ENCODE data around the gene CTNND2. TPM values are rescaled to one million over a fixed set of nuclear protein-coding genes. Genes with fewer than 3 reads are reported as not detected.

Gene CTNND2
- total and polyA plus RNA-seq, 4 donors: 0.30 to 2.2 (median 0.71) TPM

GRCh38 chr5:11903614-11904264, 507 bp downstream of the CTNND2 start:
- DNase-seq: peak; percentile 4 to 47 (median 42)
- Histone ChIP-seq H3K4me3 (no peak overlapping the region), H3K9me3 (ENCODE audit: control insufficient read depth in 4 of 4, insufficient read depth in 3 of 4, low read length in 3 of 4) (peaks cover 0 to 3% (median 0%) of the 10 kb centered on the region in 4 donors), H3K27me3 (ENCODE audit: control insufficient read depth in 3 of 3, insufficient read depth in 3 of 3, low read length in 2 of 3) (peaks cover 5 to 48% (median 26%) of the 10 kb centered on the region in 3 donors), H3K9ac (ENCODE audit: insufficient read depth in 1 of 2, low read length in 2 of 2) (no peak overlapping the region), H3K27ac (ENCODE audit: low read depth in 1 of 2, low read length in 1 of 2) (peak overlapping the region in 1 of 2 donors; percentile 79), H3K4me1 (ENCODE audit: control insufficient read depth in 5 of 5, insufficient read depth in 5 of 5, low read length in 5 of 5) (peaks cover 0 to 9% (median 0%) of the 10 kb centered on the region in 5 donors), H3K36me3 (ENCODE audit: control insufficient read depth in 4 of 4, insufficient read depth in 4 of 4, low read length in 4 of 4) (no peaks in the 10 kb centered on the region)
- WGBS, 2 donors: 0 to 2% methylated on average over 37 to 97 of the region's 97 CpGs
- no peak for TF ChIP-seq CTCF (IDR thresholded peaks at IDR 0.05; ENCODE audit: control extremely low read depth, extremely low read depth)
- ATAC-seq (ENCODE audit: insufficient read depth, low FRiP score): peak; percentile 9

GRCh38 chr5:11903121-11903613, 1.1 kb downstream of the CTNND2 start:
- Histone ChIP-seq H3K4me1 (ENCODE audit: control insufficient read depth in 5 of 5, insufficient read depth in 5 of 5, low read length in 5 of 5) (peaks cover 0 to 9% (median 0%) of the 10 kb centered on the region in 5 donors), H3K27ac (ENCODE audit: low read depth in 1 of 2, low read length in 1 of 2) (peak overlapping the region in 1 of 2 donors; percentile 79), H3K36me3 (ENCODE audit: control insufficient read depth in 4 of 4, insufficient read depth in 4 of 4, low read length in 4 of 4) (no peaks in the 10 kb centered on the region), H3K9me3 (ENCODE audit: control insufficient read depth in 4 of 4, insufficient read depth in 3 of 4, low read length in 3 of 4) (peaks cover 0 to 3% (median 0%) of the 10 kb centered on the region in 4 donors), H3K4me3 (no peak overlapping the region), H3K9ac (ENCODE audit: insufficient read depth in 1 of 2, low read length in 2 of 2) (no peak overlapping the region), H3K27me3 (ENCODE audit: control insufficient read depth in 3 of 3, insufficient read depth in 3 of 3, low read length in 2 of 3) (peaks cover 5 to 48% (median 26%) of the 10 kb centered on the region in 3 donors)
- ATAC-seq (ENCODE audit: insufficient read depth, low FRiP score): no peak
- WGBS, 2 donors: 4 to 5% methylated on average over 23 of the region's 23 CpGs
- peak; percentile 3 to 14 (median 11) for DNase-seq
- no peak for TF ChIP-seq CTCF (IDR thresholded peaks at IDR 0.05; ENCODE audit: control extremely low read depth, extremely low read depth)

- Histone ChIP-seq H3K4me1 (ENCODE audit: control insufficient read depth in 5 of 5, insufficient read depth in 5 of 5, low read length in 5 of 5) (peaks cover 0 to 9% (median 0%) of the 10 kb centered on the region in 5 donors), H3K9me3 (ENCODE audit: control insufficient read depth in 4 of 4, insufficient read depth in 3 of 4, low read length in 3 of 4) (peaks cover 0 to 3% (median 0%) of the 10 kb centered on the region in 4 donors), H3K9ac (ENCODE audit: insufficient read depth in 1 of 2, low read length in 2 of 2) (no peak overlapping the region), H3K27me3 (ENCODE audit: control insufficient read depth in 3 of 3, insufficient read depth in 3 of 3, low read length in 2 of 3) (peaks cover 5 to 44% (median 26%) of the 10 kb centered on the region in 3 donors), H3K4me3 (no peak overlapping the region), H3K36me3 (ENCODE audit: control insufficient read depth in 4 of 4, insufficient read depth in 4 of 4, low read length in 4 of 4) (no peaks in the 10 kb centered on the region), H3K27ac (ENCODE audit: low read depth in 1 of 2, low read length in 1 of 2) (peak overlapping the region in 1 of 2 donors; percentile 5)
- no peak for ATAC-seq (ENCODE audit: insufficient read depth, low FRiP score)
- WGBS, 2 donors: 61 to 63% methylated on average over 8 of the region's 8 CpGs
- no peak for TF ChIP-seq CTCF (IDR thresholded peaks at IDR 0.05; ENCODE audit: control extremely low read depth, extremely low read depth)
- no peak for DNase-seq
These were observed 2.0 kb downstream of the CTNND2 start for GRCh38 chr5:11902201-11902619.
